Measurements from ENCODE around the gene STIP1. TPM values are rescaled to one million over a fixed set of nuclear protein-coding genes. Genes with fewer than 3 reads are reported as not detected.
A peak's percentile ranks its signal among the peaks of the same experiment; 100 is the strongest.

Gene STIP1
- total and polyA plus RNA-seq, 9 of the 15 experiments (the other 6 are each of a cell fraction or from before 2014, with no cell fraction given), result 58.1 to 465 (median 346) TPM

DNA sequence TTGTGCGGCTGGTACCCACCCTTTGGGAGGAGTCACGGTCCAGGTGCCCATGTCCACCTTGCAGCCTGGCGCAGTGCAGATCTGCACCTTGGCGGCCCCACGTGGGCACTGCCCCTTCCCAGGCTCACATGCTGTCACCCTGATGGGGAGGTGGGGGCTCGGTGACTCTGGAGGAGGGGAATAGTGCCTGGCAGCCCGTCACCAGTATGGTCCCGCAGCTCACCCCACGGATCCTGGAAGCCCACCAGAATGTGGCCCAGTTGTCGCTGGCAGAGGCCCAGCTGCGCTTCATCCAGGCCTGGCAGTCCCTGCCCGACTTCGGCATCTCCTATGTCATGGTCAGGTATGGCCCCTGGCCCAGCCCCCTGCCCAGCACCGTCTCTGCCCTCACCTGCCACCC, 34.8 kb downstream of the STIP1 start (continued):
- TF ChIP-seq, protein P1, sequence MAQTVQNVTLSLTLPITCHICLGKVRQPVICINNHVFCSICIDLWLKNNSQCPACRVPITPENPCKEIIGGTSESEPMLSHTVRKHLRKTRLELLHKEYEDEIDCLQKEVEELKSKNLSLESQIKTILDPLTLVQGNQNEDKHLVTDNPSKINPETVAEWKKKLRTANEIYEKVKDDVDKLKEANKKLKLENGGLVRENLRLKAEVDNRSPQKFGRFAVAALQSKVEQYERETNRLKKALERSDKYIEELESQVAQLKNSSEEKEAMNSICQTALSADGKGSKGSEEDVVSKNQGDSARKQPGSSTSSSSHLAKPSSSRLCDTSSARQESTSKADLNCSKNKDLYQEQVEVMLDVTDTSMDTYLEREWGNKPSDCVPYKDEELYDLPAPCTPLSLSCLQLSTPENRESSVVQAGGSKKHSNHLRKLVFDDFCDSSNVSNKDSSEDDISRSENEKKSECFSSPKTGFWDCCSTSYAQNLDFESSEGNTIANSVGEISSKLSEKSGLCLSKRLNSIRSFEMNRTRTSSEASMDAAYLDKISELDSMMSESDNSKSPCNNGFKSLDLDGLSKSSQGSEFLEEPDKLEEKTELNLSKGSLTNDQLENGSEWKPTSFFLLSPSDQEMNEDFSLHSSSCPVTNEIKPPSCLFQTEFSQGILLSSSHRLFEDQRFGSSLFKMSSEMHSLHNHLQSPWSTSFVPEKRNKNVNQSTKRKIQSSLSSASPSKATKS (CRISPR knock-in tag; IDR thresholded peaks at IDR 0.05), result no peak
- TF ChIP-seq IRF2 (CRISPR knock-in tag; IDR thresholded peaks at IDR 0.05), result no peak
- TF ChIP-seq, protein P2, sequence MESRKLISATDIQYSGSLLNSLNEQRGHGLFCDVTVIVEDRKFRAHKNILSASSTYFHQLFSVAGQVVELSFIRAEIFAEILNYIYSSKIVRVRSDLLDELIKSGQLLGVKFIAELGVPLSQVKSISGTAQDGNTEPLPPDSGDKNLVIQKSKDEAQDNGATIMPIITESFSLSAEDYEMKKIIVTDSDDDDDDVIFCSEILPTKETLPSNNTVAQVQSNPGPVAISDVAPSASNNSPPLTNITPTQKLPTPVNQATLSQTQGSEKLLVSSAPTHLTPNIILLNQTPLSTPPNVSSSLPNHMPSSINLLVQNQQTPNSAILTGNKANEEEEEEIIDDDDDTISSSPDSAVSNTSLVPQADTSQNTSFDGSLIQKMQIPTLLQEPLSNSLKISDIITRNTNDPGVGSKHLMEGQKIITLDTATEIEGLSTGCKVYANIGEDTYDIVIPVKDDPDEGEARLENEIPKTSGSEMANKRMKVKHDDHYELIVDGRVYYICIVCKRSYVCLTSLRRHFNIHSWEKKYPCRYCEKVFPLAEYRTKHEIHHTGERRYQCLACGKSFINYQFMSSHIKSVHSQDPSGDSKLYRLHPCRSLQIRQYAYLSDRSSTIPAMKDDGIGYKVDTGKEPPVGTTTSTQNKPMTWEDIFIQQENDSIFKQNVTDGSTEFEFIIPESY (CRISPR knock-in tag; IDR thresholded peaks at IDR 0.05), result 0 out of 2 replicates have a peak, but pooled peaks have one; percentile 26
- peak; percentile 65 for TF ChIP-seq POLR2G (IDR thresholded peaks at IDR 0.05; ENCODE audit: low read depth, low read length)
- TF ChIP-seq, protein P3, sequence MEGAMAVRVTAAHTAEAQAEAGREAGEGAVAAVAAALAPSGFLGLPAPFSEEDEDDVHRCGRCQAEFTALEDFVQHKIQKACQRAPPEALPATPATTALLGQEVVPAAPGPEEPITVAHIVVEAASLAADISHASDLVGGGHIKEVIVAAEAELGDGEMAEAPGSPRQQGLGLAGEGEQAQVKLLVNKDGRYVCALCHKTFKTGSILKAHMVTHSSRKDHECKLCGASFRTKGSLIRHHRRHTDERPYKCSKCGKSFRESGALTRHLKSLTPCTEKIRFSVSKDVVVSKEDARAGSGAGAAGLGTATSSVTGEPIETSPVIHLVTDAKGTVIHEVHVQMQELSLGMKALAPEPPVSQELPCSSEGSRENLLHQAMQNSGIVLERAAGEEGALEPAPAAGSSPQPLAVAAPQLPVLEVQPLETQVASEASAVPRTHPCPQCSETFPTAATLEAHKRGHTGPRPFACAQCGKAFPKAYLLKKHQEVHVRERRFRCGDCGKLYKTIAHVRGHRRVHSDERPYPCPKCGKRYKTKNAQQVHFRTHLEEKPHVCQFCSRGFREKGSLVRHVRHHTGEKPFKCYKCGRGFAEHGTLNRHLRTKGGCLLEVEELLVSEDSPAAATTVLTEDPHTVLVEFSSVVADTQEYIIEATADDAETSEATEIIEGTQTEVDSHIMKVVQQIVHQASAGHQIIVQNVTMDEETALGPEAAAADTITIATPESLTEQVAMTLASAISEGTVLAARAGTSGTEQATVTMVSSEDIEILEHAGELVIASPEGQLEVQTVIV (CRISPR knock-in tag; IDR thresholded peaks at IDR 0.05; ENCODE audit: borderline replicate concordance), result no peak
- TF ChIP-seq, protein P4, sequence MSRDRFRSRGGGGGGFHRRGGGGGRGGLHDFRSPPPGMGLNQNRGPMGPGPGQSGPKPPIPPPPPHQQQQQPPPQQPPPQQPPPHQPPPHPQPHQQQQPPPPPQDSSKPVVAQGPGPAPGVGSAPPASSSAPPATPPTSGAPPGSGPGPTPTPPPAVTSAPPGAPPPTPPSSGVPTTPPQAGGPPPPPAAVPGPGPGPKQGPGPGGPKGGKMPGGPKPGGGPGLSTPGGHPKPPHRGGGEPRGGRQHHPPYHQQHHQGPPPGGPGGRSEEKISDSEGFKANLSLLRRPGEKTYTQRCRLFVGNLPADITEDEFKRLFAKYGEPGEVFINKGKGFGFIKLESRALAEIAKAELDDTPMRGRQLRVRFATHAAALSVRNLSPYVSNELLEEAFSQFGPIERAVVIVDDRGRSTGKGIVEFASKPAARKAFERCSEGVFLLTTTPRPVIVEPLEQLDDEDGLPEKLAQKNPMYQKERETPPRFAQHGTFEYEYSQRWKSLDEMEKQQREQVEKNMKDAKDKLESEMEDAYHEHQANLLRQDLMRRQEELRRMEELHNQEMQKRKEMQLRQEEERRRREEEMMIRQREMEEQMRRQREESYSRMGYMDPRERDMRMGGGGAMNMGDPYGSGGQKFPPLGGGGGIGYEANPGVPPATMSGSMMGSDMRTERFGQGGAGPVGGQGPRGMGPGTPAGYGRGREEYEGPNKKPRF (IDR thresholded peaks at IDR 0.05; ENCODE audit: low read depth, low read length), result no peak
